ENCODE measurements around the gene SCD5.

DNA sequence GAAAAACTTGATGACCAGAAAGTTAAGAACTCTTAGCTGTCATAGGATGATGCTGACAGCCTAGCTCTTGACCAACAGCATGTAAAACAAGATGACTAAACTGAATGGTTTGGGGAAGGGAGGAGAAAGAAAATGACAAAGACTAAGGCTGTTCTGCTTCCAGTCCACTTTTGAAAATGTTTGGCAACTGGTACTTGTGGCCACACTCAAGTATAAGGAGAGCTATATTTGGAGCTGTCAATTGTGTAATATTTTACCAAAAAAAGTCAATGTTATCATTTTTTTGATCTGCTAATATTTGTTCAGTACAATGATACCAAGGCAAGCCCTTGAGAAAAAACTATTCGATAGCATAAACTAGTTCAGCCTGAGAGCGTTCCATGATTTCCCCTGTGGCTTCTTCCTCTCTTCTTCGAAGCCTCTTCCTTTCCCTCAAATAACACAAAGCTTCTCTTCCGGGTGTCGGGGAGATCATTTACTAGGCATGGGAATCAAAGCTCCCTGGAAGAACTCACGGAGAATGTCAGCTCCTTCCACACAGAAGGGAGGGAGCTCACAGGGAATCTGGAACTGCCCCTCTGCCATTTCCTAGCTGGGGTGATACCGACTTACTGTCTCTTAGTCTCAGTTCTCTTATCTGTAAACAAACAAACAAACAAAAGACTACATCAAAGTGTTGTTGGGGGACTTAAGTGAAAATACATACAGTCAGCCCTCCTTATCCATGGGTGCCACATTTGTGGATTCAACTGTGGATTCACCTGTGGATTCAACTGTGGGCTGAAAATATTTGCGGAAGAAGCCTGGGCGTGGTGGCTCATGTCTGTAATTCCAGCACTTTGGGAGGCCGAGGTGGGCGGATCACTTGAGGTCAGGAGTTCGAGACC lies 82.6 kb downstream of the SCD5 start:
- TF ChIP-seq POLR2AphosphoS5 (IDR thresholded peaks at IDR 0.05; ENCODE audit: low read depth, low read length), result no peak
- TF ChIP-seq, protein P1, sequence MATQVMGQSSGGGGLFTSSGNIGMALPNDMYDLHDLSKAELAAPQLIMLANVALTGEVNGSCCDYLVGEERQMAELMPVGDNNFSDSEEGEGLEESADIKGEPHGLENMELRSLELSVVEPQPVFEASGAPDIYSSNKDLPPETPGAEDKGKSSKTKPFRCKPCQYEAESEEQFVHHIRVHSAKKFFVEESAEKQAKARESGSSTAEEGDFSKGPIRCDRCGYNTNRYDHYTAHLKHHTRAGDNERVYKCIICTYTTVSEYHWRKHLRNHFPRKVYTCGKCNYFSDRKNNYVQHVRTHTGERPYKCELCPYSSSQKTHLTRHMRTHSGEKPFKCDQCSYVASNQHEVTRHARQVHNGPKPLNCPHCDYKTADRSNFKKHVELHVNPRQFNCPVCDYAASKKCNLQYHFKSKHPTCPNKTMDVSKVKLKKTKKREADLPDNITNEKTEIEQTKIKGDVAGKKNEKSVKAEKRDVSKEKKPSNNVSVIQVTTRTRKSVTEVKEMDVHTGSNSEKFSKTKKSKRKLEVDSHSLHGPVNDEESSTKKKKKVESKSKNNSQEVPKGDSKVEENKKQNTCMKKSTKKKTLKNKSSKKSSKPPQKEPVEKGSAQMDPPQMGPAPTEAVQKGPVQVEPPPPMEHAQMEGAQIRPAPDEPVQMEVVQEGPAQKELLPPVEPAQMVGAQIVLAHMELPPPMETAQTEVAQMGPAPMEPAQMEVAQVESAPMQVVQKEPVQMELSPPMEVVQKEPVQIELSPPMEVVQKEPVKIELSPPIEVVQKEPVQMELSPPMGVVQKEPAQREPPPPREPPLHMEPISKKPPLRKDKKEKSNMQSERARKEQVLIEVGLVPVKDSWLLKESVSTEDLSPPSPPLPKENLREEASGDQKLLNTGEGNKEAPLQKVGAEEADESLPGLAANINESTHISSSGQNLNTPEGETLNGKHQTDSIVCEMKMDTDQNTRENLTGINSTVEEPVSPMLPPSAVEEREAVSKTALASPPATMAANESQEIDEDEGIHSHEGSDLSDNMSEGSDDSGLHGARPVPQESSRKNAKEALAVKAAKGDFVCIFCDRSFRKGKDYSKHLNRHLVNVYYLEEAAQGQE (IDR thresholded peaks at IDR 0.05; ENCODE audit: insufficient read depth in 1 of 2, low read depth in 2 of 2, low read length in 2 of 2), result no peak
- no peak for TF ChIP-seq TAF1 (IDR thresholded peaks at IDR 0.05; ENCODE audit: borderline replicate concordance, insufficient read depth, low read length)

Measured in PFSK-1 (cell line).